Activated naive CD8-positive, alpha-beta T cell (primary cell): ENCODE results near the gene STK4.

Source experiments
- H3K27ac Mint-ChIP-seq: one replicate; pipeline ENCODE4 v1.8.0; 2021; ENCODE audit warnings: mixed read lengths
- H3K27me3 Mint-ChIP-seq: one replicate; pipeline ENCODE4 v1.8.0; 2021; ENCODE audit warnings: mixed read lengths
- H3K36me3 Mint-ChIP-seq: one replicate; pipeline ENCODE4 v1.8.0; 2021; ENCODE audit warnings: mixed read lengths
- H3K4me1 Mint-ChIP-seq: one replicate; pipeline ENCODE4 v1.8.0; 2021; ENCODE audit warnings: low read depth, mixed read lengths
- H3K4me3 Mint-ChIP-seq: one replicate; pipeline ENCODE4 v1.8.0; 2021; ENCODE audit warnings: mild to moderate bottlenecking, mixed read lengths
- H3K9me3 Mint-ChIP-seq: one replicate; pipeline ENCODE4 v1.8.0; 2021; ENCODE audit warnings: low read depth, mixed read lengths

The STK4 gene

GRCh38 chr20:44943828-44944227 lies 22.5 kb upstream of the STK4 start:
- Mint-ChIP-seq H3K4me1 (peaks cover 2% of the 10 kb centered on the region), H3K4me3 (no peak overlapping the region), H3K9me3 (no peaks in the 10 kb centered on the region), H3K27ac (peak overlapping the region; percentile 34), H3K27me3 (no peaks in the 10 kb centered on the region), H3K36me3 (peaks cover 7% of the 10 kb centered on the region)

- peaks cover 2% of the 10 kb centered on the region for H3K4me1 Mint-ChIP-seq
- H3K9me3 Mint-ChIP-seq: no peaks in the 10 kb centered on the region
- H3K4me3 Mint-ChIP-seq: no peak overlapping the region
- peaks cover 11% of the 10 kb centered on the region for H3K36me3 Mint-ChIP-seq
- H3K27me3 Mint-ChIP-seq: no peaks in the 10 kb centered on the region
- peak overlapping the region; percentile 34 for H3K27ac Mint-ChIP-seq
Measured at GRCh38 chr20:44945261-44945660, 21.1 kb upstream of the STK4 start.

GRCh38 chr20:44946271-44946852 lies 19.9 kb upstream of the STK4 start:
- H3K9me3 Mint-ChIP-seq: no peaks in the 10 kb centered on the region
- peaks cover 2% of the 10 kb centered on the region for H3K4me1 Mint-ChIP-seq
- H3K36me3 Mint-ChIP-seq: peaks cover 11% of the 10 kb centered on the region
- no peak overlapping the region for H3K27ac Mint-ChIP-seq
- H3K4me3 Mint-ChIP-seq: no peak overlapping the region
- no peaks in the 10 kb centered on the region for H3K27me3 Mint-ChIP-seq

GRCh38 chr20:44948107-44948506 lies 18.2 kb upstream of the STK4 start:
- no peak overlapping the region for H3K27ac Mint-ChIP-seq
- H3K4me1 Mint-ChIP-seq: peaks cover 10% of the 10 kb centered on the region
- no peak overlapping the region for H3K4me3 Mint-ChIP-seq
- no peaks in the 10 kb centered on the region for H3K27me3 Mint-ChIP-seq
- H3K36me3 Mint-ChIP-seq: peaks cover 11% of the 10 kb centered on the region
- H3K9me3 Mint-ChIP-seq: no peaks in the 10 kb centered on the region

GRCh38 chr20:44948513-44948912 lies 17.8 kb upstream of the STK4 start:
- no peak overlapping the region for H3K4me3 Mint-ChIP-seq
- H3K27ac Mint-ChIP-seq: peak overlapping the region; percentile 34
- no peaks in the 10 kb centered on the region for H3K27me3 Mint-ChIP-seq
- peaks cover 14% of the 10 kb centered on the region for H3K4me1 Mint-ChIP-seq
- peaks cover 15% of the 10 kb centered on the region for H3K36me3 Mint-ChIP-seq
- H3K9me3 Mint-ChIP-seq: no peaks in the 10 kb centered on the region

- peak overlapping the region; percentile 35 for H3K27ac Mint-ChIP-seq
- peaks cover 19% of the 10 kb centered on the region for H3K36me3 Mint-ChIP-seq
- no peaks in the 10 kb centered on the region for H3K9me3 Mint-ChIP-seq
- H3K4me3 Mint-ChIP-seq: no peak overlapping the region
- peaks cover 21% of the 10 kb centered on the region for H3K4me1 Mint-ChIP-seq
- H3K27me3 Mint-ChIP-seq: no peaks in the 10 kb centered on the region
Measured at GRCh38 chr20:44950368-44950767, 15.9 kb upstream of the STK4 start.

- no peaks in the 10 kb centered on the region for H3K9me3 Mint-ChIP-seq
- H3K27ac Mint-ChIP-seq: peak overlapping the region; percentile 51
- H3K4me1 Mint-ChIP-seq: peaks cover 37% of the 10 kb centered on the region
- peaks cover 14% of the 10 kb centered on the region for H3K36me3 Mint-ChIP-seq
- H3K4me3 Mint-ChIP-seq: no peak overlapping the region
- H3K27me3 Mint-ChIP-seq: no peaks in the 10 kb centered on the region
Measured at GRCh38 chr20:44952731-44953130, 13.6 kb upstream of the STK4 start.

- peak overlapping the region; percentile 3 for H3K27ac Mint-ChIP-seq
- H3K4me3 Mint-ChIP-seq: no peak overlapping the region
- no peaks in the 10 kb centered on the region for H3K9me3 Mint-ChIP-seq
- H3K27me3 Mint-ChIP-seq: no peaks in the 10 kb centered on the region
- peaks cover 17% of the 10 kb centered on the region for H3K36me3 Mint-ChIP-seq
- peaks cover 50% of the 10 kb centered on the region for H3K4me1 Mint-ChIP-seq
Measured at GRCh38 chr20:44954211-44954610, 12.1 kb upstream of the STK4 start.

- Mint-ChIP-seq H3K27ac (no peak overlapping the region), H3K36me3 (peaks cover 15% of the 10 kb centered on the region), H3K4me1 (peaks cover 56% of the 10 kb centered on the region), H3K9me3 (no peaks in the 10 kb centered on the region), H3K27me3 (no peaks in the 10 kb centered on the region), H3K4me3 (no peak overlapping the region)
Measured at GRCh38 chr20:44955270-44955669, 11.0 kb upstream of the STK4 start.

- Mint-ChIP-seq H3K9me3 (no peaks in the 10 kb centered on the region), H3K4me1 (peaks cover 68% of the 10 kb centered on the region), H3K4me3 (no peak overlapping the region), H3K36me3 (peaks cover 15% of the 10 kb centered on the region), H3K27me3 (no peaks in the 10 kb centered on the region), H3K27ac (peak overlapping the region; percentile 6)
Measured at GRCh38 chr20:44956410-44956809, 9.9 kb upstream of the STK4 start.

- peaks cover 69% of the 10 kb centered on the region for H3K4me1 Mint-ChIP-seq
Measured at GRCh38 chr20:44958276-44958675, 8.0 kb upstream of the STK4 start.

GRCh38 chr20:44959082-44959637 lies 7.2 kb upstream of the STK4 start:
- Mint-ChIP-seq H3K9me3 (no peaks in the 10 kb centered on the region), H3K27ac (peak overlapping the region; percentile 99), H3K27me3 (no peaks in the 10 kb centered on the region), H3K4me3 (peak overlapping the region; percentile 98), H3K36me3 (peaks cover 6% of the 10 kb centered on the region), H3K4me1 (peaks cover 68% of the 10 kb centered on the region)

More at GRCh38 chr20:44958276-44958675, 8.0 kb upstream of the STK4 start:
- H3K4me3 Mint-ChIP-seq: peak overlapping the region; percentile 98
- H3K27me3 Mint-ChIP-seq: no peaks in the 10 kb centered on the region
- H3K9me3 Mint-ChIP-seq: no peaks in the 10 kb centered on the region
- peaks cover 11% of the 10 kb centered on the region for H3K36me3 Mint-ChIP-seq
- peak overlapping the region; percentile 99 for H3K27ac Mint-ChIP-seq

GRCh38 chr20:44959638-44960102 lies 6.6 kb upstream of the STK4 start:
- H3K36me3 Mint-ChIP-seq: peaks cover 5% of the 10 kb centered on the region
- H3K9me3 Mint-ChIP-seq: no peaks in the 10 kb centered on the region
- no peaks in the 10 kb centered on the region for H3K27me3 Mint-ChIP-seq
- peaks cover 68% of the 10 kb centered on the region for H3K4me1 Mint-ChIP-seq
- H3K27ac Mint-ChIP-seq: peak overlapping the region; percentile 99
- H3K4me3 Mint-ChIP-seq: peak overlapping the region; percentile 98

GRCh38 chr20:44960103-44960852 lies 6.0 kb upstream of the STK4 start, which contains the start of gene TOMM34:
Gene TOMM34 (minus strand): TSS chr20:44960397. CDS start chr20:44960333, 64 bp downstream.
- peaks cover 70% of the 10 kb centered on the region for H3K4me1 Mint-ChIP-seq
- H3K9me3 Mint-ChIP-seq: no peaks in the 10 kb centered on the region
- peaks cover 5% of the 10 kb centered on the region for H3K36me3 Mint-ChIP-seq
- peak within 1 kb of the TSS; percentile 98 for H3K4me3 Mint-ChIP-seq
- peak within 1 kb of the TSS; percentile 99 for H3K27ac Mint-ChIP-seq
- H3K27me3 Mint-ChIP-seq: no peaks in the 10 kb centered on the region
